ENCODE measurements around the gene ZNF154.
"Not testable (repeated sequence)": the region's sequence is repeated elsewhere in the genome, so short reads cannot be mapped to it uniquely, and the experiment has no call there.

The ZNF154 gene

DNA sequence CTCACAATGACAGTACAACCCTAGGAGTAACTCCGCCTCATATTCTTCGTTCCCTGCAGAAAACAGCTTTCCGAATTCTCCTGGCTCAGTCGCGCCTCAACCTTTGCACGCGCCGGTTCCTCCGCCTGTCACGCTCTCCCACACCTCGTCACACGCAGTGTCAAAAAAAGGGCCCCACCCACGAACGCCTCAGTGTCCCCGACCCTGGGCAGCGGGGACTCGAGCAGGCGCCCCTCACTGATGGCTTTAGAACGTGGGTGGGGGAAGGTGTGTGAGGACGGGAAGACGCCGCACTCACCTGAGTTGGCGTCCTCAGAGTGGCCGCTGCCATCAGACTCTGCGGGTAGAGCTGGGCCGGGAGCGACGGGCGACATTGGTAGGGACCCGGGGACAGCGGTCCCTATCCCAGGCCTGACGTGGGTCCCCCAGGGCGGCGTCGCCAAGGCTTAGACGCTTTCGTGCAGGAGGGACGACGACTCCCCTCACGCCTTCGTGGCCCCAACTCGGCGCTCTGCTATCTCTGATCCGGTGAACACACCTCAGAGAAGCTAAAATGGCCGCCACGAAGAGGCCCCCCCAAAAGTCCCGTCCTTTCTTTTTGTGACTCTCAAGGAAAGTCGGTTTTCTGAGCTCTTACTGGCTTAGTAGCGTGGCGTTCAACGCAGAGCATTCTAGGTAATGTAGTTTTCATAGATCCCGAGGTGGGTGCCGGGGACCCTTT, at the start of gene ZNF154:
Gene ZNF154 (minus strand): TSS at position 564 of the 721 bp plus-strand sequence. CDS start 233 bp downstream, at position 331.
- H3K9me3 ChIP-seq (ENCODE audit: low read length): peaks cover 25% of the 10 kb centered on the region
- no peak within 1 kb of the TSS for H2AFZ ChIP-seq (ENCODE audit: low read depth, low read length)
- no peak within 1 kb of the TSS for H3K4me3 ChIP-seq (ENCODE audit: low read length)
- H3K4me1 ChIP-seq (ENCODE audit: insufficient read depth, low read length): no peaks in the 10 kb centered on the region
- H3K36me3 ChIP-seq (ENCODE audit: insufficient read depth, low read length): peaks cover 9% of the 10 kb centered on the region
- no peaks in the 10 kb centered on the region for H3K27me3 ChIP-seq (ENCODE audit: insufficient read depth, low read length)

- Histone ChIP-seq H3K9me3 (ENCODE audit: low read length) (peaks cover 35% of the 10 kb centered on the region), H3K27me3 (ENCODE audit: insufficient read depth, low read length) (no peaks in the 10 kb centered on the region), H3K4me1 (ENCODE audit: insufficient read depth, low read length) (no peaks in the 10 kb centered on the region), H3K4me3 (ENCODE audit: low read length) (no peak overlapping the region), H3K36me3 (ENCODE audit: insufficient read depth, low read length) (peaks cover 87% of the 10 kb centered on the region), H2AFZ (ENCODE audit: low read depth, low read length) (no peak overlapping the region)
Observed at GRCh38 chr19:57757941-57758340, 48.9 kb upstream of the ZNF154 start.

GRCh38 chr19:57755031-57755430, 46.0 kb upstream of the ZNF154 start:
- H3K4me3 ChIP-seq (ENCODE audit: low read length): no peak overlapping the region
- no peaks in the 10 kb centered on the region for H3K27me3 ChIP-seq (ENCODE audit: insufficient read depth, low read length)
- no peaks in the 10 kb centered on the region for H3K4me1 ChIP-seq (ENCODE audit: insufficient read depth, low read length)
- H3K36me3 ChIP-seq (ENCODE audit: insufficient read depth, low read length): peaks cover 98% of the 10 kb centered on the region
- H2AFZ ChIP-seq (ENCODE audit: low read depth, low read length): no peak overlapping the region
- peaks cover 48% of the 10 kb centered on the region for H3K9me3 ChIP-seq (ENCODE audit: low read length)

- Histone ChIP-seq H3K36me3 (ENCODE audit: insufficient read depth, low read length) (peaks cover 98% of the 10 kb centered on the region), H3K9me3 (ENCODE audit: low read length) (peaks cover 51% of the 10 kb centered on the region), H3K4me1 (ENCODE audit: insufficient read depth, low read length) (no peaks in the 10 kb centered on the region), H3K27me3 (ENCODE audit: insufficient read depth, low read length) (no peaks in the 10 kb centered on the region), H3K4me3 (ENCODE audit: low read length) (no peak overlapping the region), H2AFZ (ENCODE audit: low read depth, low read length) (no peak overlapping the region)
Observed at GRCh38 chr19:57754091-57754673, 45.2 kb upstream of the ZNF154 start.

DNA sequence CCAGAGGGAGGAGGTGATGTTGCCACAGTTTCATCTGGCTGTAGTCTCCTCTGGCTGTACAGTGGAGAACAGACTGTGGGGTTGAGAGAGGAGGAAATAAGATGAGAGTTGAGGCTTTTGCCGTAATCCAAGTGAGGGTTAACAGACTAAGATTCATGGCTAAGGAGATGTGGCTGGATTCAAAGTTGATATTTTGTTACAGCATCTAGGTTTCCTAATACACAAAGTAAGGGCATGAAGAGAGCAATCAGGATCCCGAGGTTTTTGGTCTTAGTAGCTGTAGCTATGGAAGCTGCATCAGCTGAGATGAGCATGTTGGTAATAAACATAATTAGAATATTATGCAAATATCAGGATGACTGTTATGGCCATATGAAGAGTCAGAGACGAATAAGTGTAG, 39.0 kb upstream of the ZNF154 start:
- Histone ChIP-seq H3K4me3 (ENCODE audit: low read length) (peak overlapping the region; percentile 91), H3K27me3 (ENCODE audit: insufficient read depth, low read length) (no peaks in the 10 kb centered on the region), H3K36me3 (ENCODE audit: insufficient read depth, low read length) (peaks cover 50% of the 10 kb centered on the region)

GRCh38 chr19:57747472-57747807, 38.4 kb upstream of the ZNF154 start:
- H2AFZ ChIP-seq (ENCODE audit: low read depth, low read length): no peak overlapping the region
- peaks cover 44% of the 10 kb centered on the region for H3K36me3 ChIP-seq (ENCODE audit: insufficient read depth, low read length)
- peaks cover 31% of the 10 kb centered on the region for H3K9me3 ChIP-seq (ENCODE audit: low read length)
- peak overlapping the region; percentile 91 for H3K4me3 ChIP-seq (ENCODE audit: low read length)
- no peaks in the 10 kb centered on the region for H3K27me3 ChIP-seq (ENCODE audit: insufficient read depth, low read length)
- peaks cover 10% of the 10 kb centered on the region for H3K4me1 ChIP-seq (ENCODE audit: insufficient read depth, low read length)

More for the DNA sequence above, 39.0 kb upstream of the ZNF154 start:
- Histone ChIP-seq H3K9me3 (ENCODE audit: low read length) (peaks cover 37% of the 10 kb centered on the region), H2AFZ (ENCODE audit: low read depth, low read length) (no peak overlapping the region), H3K4me1 (ENCODE audit: insufficient read depth, low read length) (peaks cover 10% of the 10 kb centered on the region)

DNA sequence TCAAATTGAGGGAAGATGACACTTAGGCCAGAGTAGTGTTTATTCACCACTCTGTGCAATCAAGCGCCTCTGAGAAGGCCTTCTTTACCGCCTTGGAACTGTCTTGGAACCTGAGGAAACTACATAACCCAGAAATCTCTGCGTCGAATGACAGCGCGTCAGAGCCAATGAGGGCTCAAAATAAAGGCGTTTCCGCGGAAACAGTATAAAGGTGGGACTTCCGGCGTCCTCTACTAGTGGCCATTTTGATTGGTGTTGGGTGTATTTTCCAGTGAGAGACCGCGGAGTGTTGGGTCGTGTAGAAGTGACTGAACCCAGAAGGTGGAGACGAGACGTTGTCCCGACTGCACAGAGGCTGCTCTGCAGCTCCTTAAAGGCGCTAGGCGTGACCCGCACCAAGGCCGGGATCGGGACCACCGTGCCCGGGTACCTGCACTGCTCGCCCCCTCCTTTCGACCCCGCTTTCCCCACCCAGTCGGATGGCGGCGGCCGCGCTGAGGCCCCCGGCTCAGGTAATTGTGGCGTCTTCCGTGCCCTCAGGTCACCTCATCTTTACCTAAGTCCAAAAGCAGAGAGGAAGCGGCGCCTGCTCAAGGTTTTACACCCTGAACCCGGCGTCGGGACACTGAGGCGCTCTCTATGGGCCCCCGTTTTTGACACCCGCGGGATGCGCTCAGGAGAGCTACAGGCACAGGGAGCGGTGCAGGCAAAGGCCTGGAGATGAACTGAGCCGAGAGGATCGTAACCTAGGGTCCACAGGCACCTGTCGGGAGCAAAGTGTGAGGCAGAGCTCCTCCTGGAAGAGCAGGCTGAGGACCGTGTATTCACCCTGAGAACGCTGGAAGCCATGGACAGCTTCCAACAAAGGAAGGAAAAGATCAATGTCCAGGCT, 37.8 kb upstream of the ZNF154 start, which contains the start of gene ZNF776:
Gene ZNF776 (plus strand): TSS at position 236 of the 892 bp plus-strand sequence. CDS start 244 bp downstream, at position 480.
- Histone ChIP-seq H3K9me3 (ENCODE audit: low read length) (peaks cover 27% of the 10 kb centered on the region), H2AFZ (ENCODE audit: low read depth, low read length) (peak within 1 kb of the TSS; percentile 92), H3K36me3 (ENCODE audit: insufficient read depth, low read length) (peaks cover 38% of the 10 kb centered on the region), H3K4me3 (ENCODE audit: low read length) (peak within 1 kb of the TSS; percentile 91), H3K27me3 (ENCODE audit: insufficient read depth, low read length) (no peaks in the 10 kb centered on the region), H3K4me1 (ENCODE audit: insufficient read depth, low read length) (peaks cover 10% of the 10 kb centered on the region)

DNA sequence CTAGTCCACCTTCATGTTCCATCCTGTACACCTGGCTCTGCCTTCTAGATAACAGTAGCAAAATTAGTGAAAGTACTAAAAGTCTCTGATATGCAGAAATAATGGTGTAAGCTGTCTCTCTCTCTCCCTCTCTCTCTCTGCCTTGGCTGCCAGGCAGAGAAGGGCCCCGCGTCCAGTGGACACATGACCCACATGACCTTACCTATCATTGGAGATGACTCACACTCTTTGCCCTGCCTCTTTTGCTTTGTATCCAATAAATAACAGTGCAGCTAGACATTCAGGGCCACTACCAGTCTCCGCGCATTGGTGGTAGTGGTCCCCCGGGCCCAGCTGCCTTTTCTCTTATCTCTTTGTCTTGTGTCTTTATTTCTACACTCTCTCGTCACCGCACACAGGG, 29.8 kb upstream of the ZNF154 start:
- H3K4me1 ChIP-seq (ENCODE audit: insufficient read depth, low read length); H3K36me3 ChIP-seq (ENCODE audit: insufficient read depth, low read length); H3K9me3 ChIP-seq (ENCODE audit: low read length); H2AFZ ChIP-seq (ENCODE audit: low read depth, low read length); H3K27me3 ChIP-seq (ENCODE audit: insufficient read depth, low read length); H3K4me3 ChIP-seq (ENCODE audit: low read length): not testable (repeated sequence)

- not testable (repeated sequence) for H2AFZ ChIP-seq (ENCODE audit: low read depth, low read length); H3K9me3 ChIP-seq (ENCODE audit: low read length); H3K36me3 ChIP-seq (ENCODE audit: insufficient read depth, low read length); H3K4me1 ChIP-seq (ENCODE audit: insufficient read depth, low read length); H3K27me3 ChIP-seq (ENCODE audit: insufficient read depth, low read length); H3K4me3 ChIP-seq (ENCODE audit: low read length)
Observed at GRCh38 chr19:57738320-57738719, 29.3 kb upstream of the ZNF154 start.

DNA sequence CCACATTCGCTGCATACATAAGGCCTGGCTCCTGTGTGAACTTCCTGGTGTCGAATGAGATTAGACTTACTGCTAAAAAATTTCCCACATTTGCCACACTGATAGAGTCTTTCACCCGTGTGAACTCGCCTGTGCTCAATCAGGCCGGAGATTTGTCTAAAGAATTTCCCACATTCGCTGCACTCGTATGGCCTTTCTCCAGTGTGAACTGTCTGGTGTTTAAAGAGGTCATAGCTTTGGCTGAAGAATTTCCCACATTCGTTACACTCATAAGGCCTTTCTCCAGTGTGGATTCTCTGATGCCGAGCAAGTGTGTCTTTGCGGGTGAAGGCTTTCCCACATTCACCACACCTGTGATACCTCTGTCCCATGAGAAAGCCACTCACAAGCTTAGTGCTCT, 11.9 kb upstream of the ZNF154 start:
- Histone ChIP-seq H3K4me3 (ENCODE audit: low read length) (no peak overlapping the region), H2AFZ (ENCODE audit: low read depth, low read length) (no peak overlapping the region), H3K4me1 (ENCODE audit: insufficient read depth, low read length) (no peaks in the 10 kb centered on the region), H3K27me3 (ENCODE audit: insufficient read depth, low read length) (no peaks in the 10 kb centered on the region), H3K36me3 (ENCODE audit: insufficient read depth, low read length) (peaks cover 16% of the 10 kb centered on the region), H3K9me3 (ENCODE audit: low read length) (peaks cover 35% of the 10 kb centered on the region)

DNA sequence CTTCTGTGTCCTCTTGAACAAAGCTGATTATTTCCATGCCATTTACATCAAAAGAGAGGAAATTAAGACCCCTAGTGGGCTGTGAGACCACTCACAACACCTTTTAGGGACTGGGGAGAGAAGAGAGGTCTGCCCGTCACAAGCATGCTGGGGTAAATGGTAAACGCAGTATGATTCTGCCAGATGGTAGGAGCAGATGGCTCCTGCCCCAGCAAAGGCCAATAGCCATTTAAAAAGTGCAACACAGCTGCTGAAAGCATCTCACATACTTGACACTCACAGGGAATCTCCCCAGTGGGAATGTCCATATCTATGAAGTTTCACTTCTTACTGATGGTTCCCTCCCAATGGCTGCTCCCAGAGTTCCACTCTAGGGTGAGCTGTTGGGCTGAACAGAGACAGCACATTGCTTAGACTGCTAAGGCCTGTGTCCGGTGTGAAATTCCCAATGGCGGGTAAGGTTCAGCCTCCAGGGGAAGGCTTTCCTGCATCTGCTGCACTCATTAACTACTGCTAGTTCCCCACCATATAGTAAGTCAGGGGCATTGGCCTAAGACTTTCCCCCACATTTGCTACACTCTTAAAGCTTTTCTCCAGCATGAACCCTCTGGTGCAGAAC, 11.0 kb upstream of the ZNF154 start:
- Histone ChIP-seq H3K4me1 (ENCODE audit: insufficient read depth, low read length) (no peaks in the 10 kb centered on the region), H2AFZ (ENCODE audit: low read depth, low read length) (no peak overlapping the region), H3K9me3 (ENCODE audit: low read length) (peaks cover 39% of the 10 kb centered on the region), H3K36me3 (ENCODE audit: insufficient read depth, low read length) (peaks cover 16% of the 10 kb centered on the region), H3K27me3 (ENCODE audit: insufficient read depth, low read length) (no peaks in the 10 kb centered on the region), H3K4me3 (ENCODE audit: low read length) (no peak overlapping the region)

GRCh38 chr19:57719424-57719823, 10.4 kb upstream of the ZNF154 start:
- Histone ChIP-seq H3K9me3 (ENCODE audit: low read length) (peaks cover 44% of the 10 kb centered on the region), H3K4me3 (ENCODE audit: low read length) (no peak overlapping the region), H3K36me3 (ENCODE audit: insufficient read depth, low read length) (peaks cover 20% of the 10 kb centered on the region), H2AFZ (ENCODE audit: low read depth, low read length) (no peak overlapping the region), H3K27me3 (ENCODE audit: insufficient read depth, low read length) (no peaks in the 10 kb centered on the region), H3K4me1 (ENCODE audit: insufficient read depth, low read length) (no peaks in the 10 kb centered on the region)

DNA sequence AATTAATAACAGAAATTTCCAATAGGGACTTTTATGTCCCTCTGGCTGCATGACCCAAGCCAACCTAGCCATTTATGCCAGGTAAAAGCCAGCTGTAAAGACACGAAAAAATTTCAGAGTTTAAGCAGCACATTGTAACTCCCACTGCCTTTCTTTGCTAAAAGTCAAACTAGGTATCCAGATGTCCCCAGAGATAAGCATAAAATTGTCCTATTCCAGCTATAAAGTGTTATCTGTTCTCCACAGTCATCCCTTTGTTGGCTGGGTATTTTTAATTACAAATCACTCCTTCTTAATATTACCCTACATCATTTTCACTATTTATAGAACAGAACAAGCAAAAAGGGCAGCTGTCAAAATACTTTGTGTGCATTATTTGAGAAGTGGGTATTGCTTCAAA, 3.2 kb upstream of the ZNF154 start:
- Histone ChIP-seq H3K36me3 (ENCODE audit: insufficient read depth, low read length) (peaks cover 26% of the 10 kb centered on the region), H3K9me3 (ENCODE audit: low read length) (peaks cover 29% of the 10 kb centered on the region), H2AFZ (ENCODE audit: low read depth, low read length) (no peak overlapping the region), H3K4me1 (ENCODE audit: insufficient read depth, low read length) (no peaks in the 10 kb centered on the region), H3K27me3 (ENCODE audit: insufficient read depth, low read length) (no peaks in the 10 kb centered on the region), H3K4me3 (ENCODE audit: low read length) (no peak overlapping the region)
